ENCODE results near the gene IGSF9. TPM values are rescaled to one million over a fixed set of nuclear protein-coding genes. Genes with fewer than 3 reads are reported as not detected.

The IGSF9 gene
- total and polyA plus RNA-seq, 2 experiments from 2014 or later: 0.13 TPM; not detected in 1

DNA sequence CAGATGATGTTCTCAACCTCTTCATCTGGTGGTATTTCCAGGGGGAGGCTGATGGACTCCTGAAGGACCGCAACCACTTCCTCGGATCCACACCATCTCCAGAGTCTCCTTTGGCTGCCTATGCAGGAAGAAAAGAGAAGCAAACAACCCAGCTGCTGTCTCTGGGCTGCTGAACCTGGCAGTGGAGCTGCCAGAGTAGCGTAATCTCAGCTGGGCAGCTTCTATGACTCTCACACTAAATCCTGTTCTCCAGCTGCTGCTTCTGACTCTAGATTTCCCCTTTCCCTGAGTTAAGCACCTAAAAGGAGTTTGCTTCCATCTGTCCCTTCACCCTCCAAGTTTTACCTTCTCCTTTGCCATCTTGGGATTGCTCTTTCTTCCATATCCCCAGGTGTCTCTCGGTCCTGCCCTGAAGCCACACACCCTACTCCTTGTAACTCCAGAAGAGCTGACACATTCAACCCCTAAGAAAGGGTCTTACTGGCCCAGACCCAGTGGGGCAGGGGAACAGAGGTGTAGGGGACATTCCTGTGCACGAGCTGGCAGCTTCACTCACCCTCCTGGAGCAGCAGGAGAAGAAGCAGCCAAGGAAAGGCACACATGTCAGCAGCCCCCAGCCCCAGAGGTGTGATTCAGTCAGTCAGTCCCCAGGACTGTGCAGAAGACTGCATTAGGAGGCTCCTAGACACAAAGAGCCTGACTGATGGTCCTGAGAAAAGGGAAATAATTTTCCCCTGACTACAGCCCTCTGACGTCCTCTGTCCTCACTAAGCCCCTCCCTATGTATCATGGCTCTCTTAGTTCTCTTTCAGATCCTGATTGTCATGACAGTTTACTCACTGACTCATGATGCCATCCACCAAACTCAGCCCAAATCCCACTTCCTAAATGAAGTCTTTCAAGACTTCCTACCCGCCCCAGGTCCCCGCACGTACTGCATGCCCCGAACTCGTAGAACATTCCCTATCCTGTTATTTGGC, 8.4 kb upstream of the IGSF9 start, which contains the start of gene SLAMF9:
Gene SLAMF9 (minus strand): TSS at position 702 of the 980 bp plus-strand sequence. CDS start 100 bp downstream, at position 602.
- H3K9me3 ChIP-seq (ENCODE audit: low read depth): no peaks in the 10 kb centered on the region
- H3K79me2 ChIP-seq (ENCODE audit: insufficient read depth): no peaks in the 10 kb centered on the region
- no peaks in the 10 kb centered on the region for H3K4me1 ChIP-seq (ENCODE audit: insufficient read depth)
- TF ChIP-seq EZH2phosphoT487 (IDR thresholded peaks at IDR 0.05; ENCODE audit: insufficient read depth, low read depth) (no peak), EZH2 (IDR thresholded peaks at IDR 0.05; ENCODE audit: insufficient read depth, poor library complexity, severe bottlenecking) (no peak)
- no peaks in the 10 kb centered on the region for H3K9me2 ChIP-seq (ENCODE audit: insufficient read depth)
- in situ Hi-C loops (cut with MboI): no loop called here
- WGBS, 2 experiments (ENCODE audit: low coverage in 1 of 2, low lambda C conversion rate in 2 of 2, missing lambda C conversion rate in 2 of 2): 64 to 69% methylated on average over 11 of the region's 11 CpGs
- no peaks in the 10 kb centered on the region for H3F3A ChIP-seq (ENCODE audit: insufficient read depth)
- no peak within 1 kb of the TSS for H3K9ac ChIP-seq
- H3K4me3 ChIP-seq: no peak within 1 kb of the TSS
- H3K36me3 ChIP-seq (ENCODE audit: low read depth): no peaks in the 10 kb centered on the region
- H2AFZ ChIP-seq: no peak within 1 kb of the TSS
- H3K4me2 ChIP-seq (ENCODE audit: unreplicated experiment): no peak within 1 kb of the TSS
- H3K27ac ChIP-seq: 0 out of 2 replicates have a peak within 1 kb of the TSS, but pooled peaks have one; percentile 21
- no peaks in the 10 kb centered on the region for H3K27me3 ChIP-seq (replicated peaks; ENCODE audit: insufficient read depth)
- H4K20me1 ChIP-seq (ENCODE audit: insufficient read depth): no peaks in the 10 kb centered on the region
- peak; percentile 83 for DNase-seq

GRCh38 chr1:159952932-159953331, 7.5 kb upstream of the IGSF9 start:
- H3K4me1 ChIP-seq (ENCODE audit: insufficient read depth): no peaks in the 10 kb centered on the region
- no peak for DNase-seq
- H2AFZ ChIP-seq: no peak overlapping the region
- no peak overlapping the region for H3K9ac ChIP-seq
- TF ChIP-seq EZH2phosphoT487 (IDR thresholded peaks at IDR 0.05; ENCODE audit: insufficient read depth, low read depth) (no peak), EZH2 (IDR thresholded peaks at IDR 0.05; ENCODE audit: insufficient read depth, poor library complexity, severe bottlenecking) (no peak)
- no peaks in the 10 kb centered on the region for H3K9me2 ChIP-seq (ENCODE audit: insufficient read depth)
- H3K79me2 ChIP-seq (ENCODE audit: insufficient read depth): no peaks in the 10 kb centered on the region
- H3K4me2 ChIP-seq (ENCODE audit: unreplicated experiment): no peak overlapping the region
- no peaks in the 10 kb centered on the region for H3K9me3 ChIP-seq (ENCODE audit: low read depth)
- no peaks in the 10 kb centered on the region for H3K36me3 ChIP-seq (ENCODE audit: low read depth)
- H3K27me3 ChIP-seq (replicated peaks; ENCODE audit: insufficient read depth): no peaks in the 10 kb centered on the region
- WGBS, 2 experiments (ENCODE audit: low coverage in 1 of 2, low lambda C conversion rate in 2 of 2, missing lambda C conversion rate in 2 of 2): 77 to 84% methylated on average over 5 of the region's 5 CpGs
- no peak overlapping the region for H3K4me3 ChIP-seq
- no peaks in the 10 kb centered on the region for H3F3A ChIP-seq (ENCODE audit: insufficient read depth)
- no peaks in the 10 kb centered on the region for H4K20me1 ChIP-seq (ENCODE audit: insufficient read depth)
- H3K27ac ChIP-seq: no peak overlapping the region
- in situ Hi-C loops (cut with MboI): no loop called here

DNA sequence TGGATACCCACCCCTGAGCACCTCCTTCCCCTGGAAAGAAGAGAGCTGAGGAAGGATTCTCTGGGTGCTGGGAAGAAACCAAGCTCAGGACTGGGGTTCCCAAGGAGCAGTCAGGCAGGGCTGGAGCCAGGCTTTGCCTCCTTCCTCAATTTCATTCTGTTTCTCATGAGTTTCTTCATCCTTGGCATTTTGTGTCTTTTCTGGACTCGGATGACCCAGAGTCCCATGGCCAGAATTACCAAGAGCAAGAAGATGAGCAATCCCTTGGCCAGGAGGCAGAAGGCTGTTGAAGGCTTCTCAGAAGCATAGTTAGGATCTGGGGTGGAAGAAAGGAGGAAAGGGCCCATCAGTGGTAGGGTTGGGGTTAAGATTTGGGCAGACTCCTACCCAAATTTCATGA, 6.1 kb upstream of the IGSF9 start:
- H3F3A ChIP-seq (ENCODE audit: insufficient read depth): no peaks in the 10 kb centered on the region
- no peak overlapping the region for H3K4me2 ChIP-seq (ENCODE audit: unreplicated experiment)
- 0 to 11% methylated on average over 1 of the region's 1 CpG for WGBS, 2 experiments (ENCODE audit: low coverage in 1 of 2, low lambda C conversion rate in 2 of 2, missing lambda C conversion rate in 2 of 2)
- H3K79me2 ChIP-seq (ENCODE audit: insufficient read depth): no peaks in the 10 kb centered on the region
- H3K9me2 ChIP-seq (ENCODE audit: insufficient read depth): no peaks in the 10 kb centered on the region
- in situ Hi-C loops (cut with MboI): no loop called here
- peak; percentile 69 for DNase-seq
- no peaks in the 10 kb centered on the region for H4K20me1 ChIP-seq (ENCODE audit: insufficient read depth)
- no peak for TF ChIP-seq EZH2 (IDR thresholded peaks at IDR 0.05; ENCODE audit: insufficient read depth, poor library complexity, severe bottlenecking)
- no peak for TF ChIP-seq EZH2phosphoT487 (IDR thresholded peaks at IDR 0.05; ENCODE audit: insufficient read depth, low read depth)
- H2AFZ ChIP-seq: no peak overlapping the region
- H3K36me3 ChIP-seq (ENCODE audit: low read depth): no peaks in the 10 kb centered on the region
- H3K27ac ChIP-seq: no peak overlapping the region
- no peaks in the 10 kb centered on the region for H3K9me3 ChIP-seq (ENCODE audit: low read depth)
- H3K9ac ChIP-seq: no peak overlapping the region
- no peak overlapping the region for H3K4me3 ChIP-seq
- no peaks in the 10 kb centered on the region for H3K27me3 ChIP-seq (replicated peaks; ENCODE audit: insufficient read depth)
- H3K4me1 ChIP-seq (ENCODE audit: insufficient read depth): no peaks in the 10 kb centered on the region

DNA sequence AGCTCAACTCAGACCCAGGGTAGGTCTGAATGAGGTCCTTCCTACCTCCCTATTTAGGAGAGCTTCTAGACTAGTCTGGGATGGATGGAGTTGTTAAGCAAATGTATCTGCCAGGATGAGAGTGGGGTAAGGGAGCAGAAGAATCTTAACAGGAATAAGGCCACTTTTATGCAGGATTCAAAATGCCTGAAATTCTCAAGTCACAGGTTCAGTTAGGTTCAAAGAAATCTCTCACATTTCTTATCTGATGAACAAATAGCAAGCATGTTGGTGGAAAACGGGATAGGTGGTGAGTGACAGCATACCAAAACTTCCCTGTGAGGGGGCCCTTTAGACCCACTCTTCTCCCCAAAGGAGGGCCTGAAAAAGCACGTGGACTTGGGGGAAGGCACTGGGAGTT, 5.6 kb upstream of the IGSF9 start:
- H3K4me2 ChIP-seq (ENCODE audit: unreplicated experiment): no peak overlapping the region

More for the DNA sequence above, 5.6 kb upstream of the IGSF9 start:
- in situ Hi-C loops (cut with MboI): no loop called here
- WGBS, 2 experiments (ENCODE audit: low coverage in 1 of 2, low lambda C conversion rate in 2 of 2, missing lambda C conversion rate in 2 of 2): 19 to 30% methylated on average over 2 of the region's 2 CpGs
- Histone ChIP-seq H4K20me1 (ENCODE audit: insufficient read depth) (no peaks in the 10 kb centered on the region), H3K36me3 (ENCODE audit: low read depth) (no peaks in the 10 kb centered on the region), H3K4me1 (ENCODE audit: insufficient read depth) (no peaks in the 10 kb centered on the region), H3K9me3 (ENCODE audit: low read depth) (no peaks in the 10 kb centered on the region), H3F3A (ENCODE audit: insufficient read depth) (no peaks in the 10 kb centered on the region), H3K9ac (no peak overlapping the region), H3K27ac (no peak overlapping the region), H3K27me3 (replicated peaks; ENCODE audit: insufficient read depth) (no peaks in the 10 kb centered on the region), H3K79me2 (ENCODE audit: insufficient read depth) (no peaks in the 10 kb centered on the region), H3K9me2 (ENCODE audit: insufficient read depth) (no peaks in the 10 kb centered on the region), H2AFZ (no peak overlapping the region), H3K4me3 (no peak overlapping the region)
- no peak for DNase-seq
- no peak for TF ChIP-seq EZH2 (IDR thresholded peaks at IDR 0.05; ENCODE audit: insufficient read depth, poor library complexity, severe bottlenecking)
- TF ChIP-seq EZH2phosphoT487 (IDR thresholded peaks at IDR 0.05; ENCODE audit: insufficient read depth, low read depth): no peak
